GM12878 (cell line): ENCODE results near the gene NT5E. TPM values are rescaled to one million over a fixed set of nuclear protein-coding genes. Genes with fewer than 3 reads are reported as not detected.

Source experiments
- CHD1 ChIP-seq: IDR thresholded peaks from 2 replicates; pipeline ENCODE4 v1.6.1; 2012; ENCODE audit warnings: low read depth, low read length, improper control_type of control experiment
- ETV6 ChIP-seq, 2 experiments: fragments of 450-650 bp in 1 of 2; IDR thresholded peaks in 1 of 2; conservative IDR thresholded peaks in 1 of 2; 2 replicates each; pipeline ENCODE4 v1.6.1; 2014; ENCODE audit warnings: antibody characterized with exemption in 1 of 2, borderline replicate concordance in 1 of 2, low read depth in 1 of 2, mild to moderate bottlenecking in 1 of 2, moderate library complexity in 1 of 2
- IRF4 ChIP-seq: IDR thresholded peaks from 2 replicates; pipeline ENCODE4 v1.6.1; 2011; ENCODE audit warnings: low read depth, low read length
- IRF5 ChIP-seq: fragments of 450-650 bp; IDR thresholded peaks from 2 replicates; pipeline ENCODE4 v1.6.1; 2017; ENCODE audit warnings: borderline replicate concordance
- MEF2A ChIP-seq: IDR thresholded peaks from 2 replicates; pipeline ENCODE4 v1.6.1; 2011; ENCODE audit warnings: low read depth, mild to moderate bottlenecking, low read length, moderate library complexity; ENCODE audit not compliant: insufficient read depth
- MTA3 ChIP-seq: IDR thresholded peaks from 2 replicates; pipeline ENCODE4 v1.6.1; 2012; ENCODE audit warnings: low read length, inconsistent platforms, borderline replicate concordance
- MYC ChIP-seq: IDR thresholded peaks from 2 replicates; pipeline ENCODE4 v1.6.1; 2011; ENCODE audit warnings: mild to moderate bottlenecking, low read length, moderate library complexity, inconsistent platforms; ENCODE audit not compliant: insufficient read depth, insufficient replicate concordance, insufficient read length, severe bottlenecking
- NFIC ChIP-seq: IDR thresholded peaks from 2 replicates; pipeline ENCODE4 v1.6.1; 2012; ENCODE audit warnings: low read depth, mild to moderate bottlenecking, inconsistent platforms, low read length, moderate library complexity
- NFYB ChIP-seq: IDR thresholded peaks from 2 replicates; pipeline ENCODE4 v1.6.1; 2011; ENCODE audit warnings: low read depth, mild to moderate bottlenecking, low read length, improper control_type of control experiment, moderate library complexity; ENCODE audit not compliant: insufficient read depth
- PAX5 ChIP-seq: IDR thresholded peaks from 2 replicates; pipeline ENCODE4 v1.6.1; 2011; ENCODE audit warnings: low read depth, low read length, borderline replicate concordance
- REST ChIP-seq: IDR thresholded peaks from 2 replicates; pipeline ENCODE4 v1.6.1; 2012; ENCODE audit warnings: mild to moderate bottlenecking, low read depth, low read length
- SMAD5 ChIP-seq: IDR thresholded peaks from 2 replicates; pipeline ENCODE4 v1.6.1; 2016; ENCODE audit warnings: antibody characterized with exemption, low read depth
- SREBF1 ChIP-seq: IDR thresholded peaks from 2 replicates; pipeline ENCODE4 v1.6.1; 2012; ENCODE audit warnings: mild to moderate bottlenecking, low read length
- ZBTB4 ChIP-seq: fragments of 450-650 bp; formaldehyde crosslinking; IDR thresholded peaks from 2 replicates; pipeline ENCODE4 v1.4.0; 2022; ENCODE audit warnings: mild to moderate bottlenecking, moderate library complexity
- ZZZ3 ChIP-seq: IDR thresholded peaks from 2 replicates; pipeline ENCODE4 v1.6.1; 2011; ENCODE audit warnings: low read depth; ENCODE audit not compliant: control insufficient read depth, insufficient read length
- polyA plus RNA-seq, 11 experiments: library from polyadenylated mRNA; depleted of rRNA in 4 of 11; unstranded in 6 of 11; stranded (reverse) in 5 of 11; fragments of >200 nt; fragmentation: Nextera tagmentation in 4 of 11; fragmentation: Illumina TruSeq in 1 of 11; extraction: Ambion mirVana in 4 of 11; extraction: Trizol in 1 of 11; gene quantifications; 1 replicate in 1 of 11; 2 replicates in 10 of 11; pipeline versions ENCODE4 v1.2.1 to v1.2.3, GENCODE V29; 2011 to 2016; ENCODE audit warnings: inconsistent platforms in 2 of 11, missing spikeins in 2 of 11, low read depth in 1 of 11
- total RNA-seq, 4 experiments: library from RNA; depleted of rRNA in 3 of 4; stranded (reverse); fragments of >200 nt in 3 of 4; fragmentation: Illumina TruSeq in 1 of 4; extraction: Trizol in 1 of 4; gene quantifications; 2 replicates each; pipeline versions ENCODE4 v1.2.1 to v1.2.3, GENCODE V29; 2013 to 2021

Gene NT5E
- total and polyA plus RNA-seq, 10 of the 15 experiments (the other 5 are each of a cell fraction or from before 2014, with no cell fraction given) = 1.9 to 9.7 (median 7.3) TPM

- TF ChIP-seq REST (no peak), ETV6 (conservative IDR thresholded peaks at IDR 0.05 in 1 of 2, IDR thresholded peaks at IDR 0.05 in 1 of 2; ENCODE audit: borderline replicate concordance in 1 of 2, low read depth in 1 of 2) (no peak), IRF4 (no peak), PAX5 (no peak), IRF5 (no peak), SREBF1 (no peak), MTA3 (no peak; the same call in 1 of the 2 replicates), ZBTB4 (CRISPR knock-in tag) (no peak), SMAD5 (0 out of 2 replicates have a peak, but pooled peaks have one; percentile 46), CHD1 (no peak), NFIC (no peak), NFYB (no peak), MYC (no peak), MEF2A (no peak), ZZZ3 (no peak)
- TF ChIP-seq, all 136 proteins: peak for 29
These were observed at the start of gene NT5E (continued) for GRCh38 chr6:85449818-85450759.
